Measurements from ENCODE around the gene NACC2. TPM values are rescaled to one million over a fixed set of nuclear protein-coding genes. Genes with fewer than 3 reads are reported as not detected.
"Not testable (repeated sequence)": the region's sequence is repeated elsewhere in the genome, so short reads cannot be mapped to it uniquely, and the experiment has no call there.

Gene NACC2
- total RNA-seq, 1 donor, result 11.8 TPM

GRCh38 chr9:136026943-136027289 is 68.2 kb downstream of the NACC2 start:
- not testable (repeated sequence) for DNase-seq (ENCODE audit: low read depth in 2 of 3, low spot score in 2 of 3)

- no peak for DNase-seq (ENCODE audit: low read depth in 2 of 3, low spot score in 2 of 3)
Observed at GRCh38 chr9:136026266-136026942, 68.7 kb downstream of the NACC2 start.

- DNase-seq (ENCODE audit: low read depth in 2 of 3, low spot score in 2 of 3), result no peak
Observed at GRCh38 chr9:136025481-136025880, 69.6 kb downstream of the NACC2 start.

GRCh38 chr9:136024696-136025316 is 70.3 kb downstream of the NACC2 start:
- no peak for DNase-seq (ENCODE audit: low read depth in 2 of 3, low spot score in 2 of 3)

GRCh38 chr9:136024286-136024685 is 70.8 kb downstream of the NACC2 start:
- DNase-seq (ENCODE audit: low read depth in 2 of 3, low spot score in 2 of 3), result no peak

- DNase-seq (ENCODE audit: low read depth in 2 of 3, low spot score in 2 of 3), result no peak
Observed at GRCh38 chr9:136023410-136024225, 71.5 kb downstream of the NACC2 start.

- DNase-seq (ENCODE audit: low read depth in 2 of 3, low spot score in 2 of 3), result no peak
Observed at GRCh38 chr9:136022731-136023409, 72.2 kb downstream of the NACC2 start.

GRCh38 chr9:136021872-136022681 is 73.0 kb downstream of the NACC2 start:
- no peak for DNase-seq (ENCODE audit: low read depth in 2 of 3, low spot score in 2 of 3)

- no peak for DNase-seq (ENCODE audit: low read depth in 2 of 3, low spot score in 2 of 3)
Observed at GRCh38 chr9:136021171-136021871, 73.8 kb downstream of the NACC2 start.

GRCh38 chr9:136020671-136021070 is 74.4 kb downstream of the NACC2 start:
- no peak for DNase-seq (ENCODE audit: low read depth in 2 of 3, low spot score in 2 of 3)

GRCh38 chr9:136020206-136020605 is 74.9 kb downstream of the NACC2 start:
- no peak for DNase-seq (ENCODE audit: low read depth in 2 of 3, low spot score in 2 of 3)

- DNase-seq (ENCODE audit: low read depth in 2 of 3, low spot score in 2 of 3), result no peak
Observed at GRCh38 chr9:136019681-136020060, 75.4 kb downstream of the NACC2 start.

- no peak for DNase-seq (ENCODE audit: low read depth in 2 of 3, low spot score in 2 of 3)
Observed at GRCh38 chr9:136019041-136019680, 75.9 kb downstream of the NACC2 start.

GRCh38 chr9:136018257-136019031 is 76.6 kb downstream of the NACC2 start:
- no peak for DNase-seq (ENCODE audit: low read depth in 2 of 3, low spot score in 2 of 3)

GRCh38 chr9:136017289-136018190 is 77.5 kb downstream of the NACC2 start:
- DNase-seq (ENCODE audit: low read depth in 2 of 3, low spot score in 2 of 3), result no peak

- no peak for DNase-seq (ENCODE audit: low read depth in 2 of 3, low spot score in 2 of 3)
Observed at GRCh38 chr9:136016572-136017288, 78.4 kb downstream of the NACC2 start.

Measured in hematopoietic multipotent progenitor cell (in vitro differentiated cells).